WERI-Rb-1 (cell line): Measurements from ENCODE around the gene PDE6A.

Experiments
- DNase-seq: peaks from one replicate; pipeline ENCODE4 v3.0.0-alpha.2; 2020
- H3K27ac ChIP-seq: fragments of 250-450 bp; sonication (Bioruptor Pico); 2 replicates; pipeline ENCODE4 v1.5.1; 2020; ENCODE audit warnings: mild to moderate bottlenecking, moderate library complexity
- H3K27me3 ChIP-seq: fragments of 250-450 bp; sonication (Bioruptor Pico); 2 replicates; pipeline ENCODE4 v1.5.1; 2021; ENCODE audit warnings: mild to moderate bottlenecking, low read depth, moderate library complexity; ENCODE audit not compliant: insufficient read depth, severe bottlenecking
- H3K36me3 ChIP-seq: fragments of 250-450 bp; sonication (Bioruptor Pico); 2 replicates; pipeline ENCODE4 v1.5.1; 2020; ENCODE audit warnings: mild to moderate bottlenecking, moderate library complexity
- H3K4me3 ChIP-seq: 2 replicates; pipeline ENCODE4 v1.5.1; 2011; ENCODE audit warnings: low read depth, mild to moderate bottlenecking, control low read depth, low read length
- H3K9me3 ChIP-seq: fragments of 250-450 bp; sonication (Bioruptor Pico); 2 replicates; pipeline ENCODE4 v1.5.1; 2021; ENCODE audit warnings: mild to moderate bottlenecking, moderate library complexity; ENCODE audit not compliant: severe bottlenecking
- CTCF ChIP-seq: IDR thresholded peaks from 2 replicates; pipeline ENCODE4 v1.5.1; 2011; ENCODE audit warnings: low read depth, mild to moderate bottlenecking, control low read depth, inconsistent platforms, low read length

Gene PDE6A

GRCh38 chr5:149944666-149945065 is at the start of gene PDE6A:
Gene PDE6A (minus strand): TSS chr5:149944793. CDS start chr5:149944673, 120 bp downstream.
- Histone ChIP-seq H3K9me3 (no peaks in the 10 kb centered on the region), H3K27me3 (no peaks in the 10 kb centered on the region), H3K27ac (peak within 1 kb of the TSS; percentile 81), H3K4me3 (no peak within 1 kb of the TSS), H3K36me3 (no peaks in the 10 kb centered on the region)
- no peak for TF ChIP-seq CTCF
- peak; percentile 70 for DNase-seq

GRCh38 chr5:149993471-149993870 is 48.9 kb upstream of the PDE6A start:
- no peak for DNase-seq
- H3K9me3 ChIP-seq: no peaks in the 10 kb centered on the region
- H3K27me3 ChIP-seq: no peaks in the 10 kb centered on the region
- no peaks in the 10 kb centered on the region for H3K36me3 ChIP-seq
- no peak overlapping the region for H3K27ac ChIP-seq
- no peak overlapping the region for H3K4me3 ChIP-seq
- TF ChIP-seq CTCF: no peak

- peak; percentile 77 for DNase-seq
- no peak overlapping the region for H3K27ac ChIP-seq
These were observed 46.2 kb upstream of the PDE6A start for GRCh38 chr5:149990518-149991376.

GRCh38 chr5:149988126-149988525 is 43.5 kb upstream of the PDE6A start:
- H3K27ac ChIP-seq: no peak overlapping the region
- no peak overlapping the region for H3K4me3 ChIP-seq
- no peaks in the 10 kb centered on the region for H3K9me3 ChIP-seq
- no peaks in the 10 kb centered on the region for H3K27me3 ChIP-seq
- DNase-seq: no peak
- H3K36me3 ChIP-seq: no peaks in the 10 kb centered on the region
- TF ChIP-seq CTCF: no peak

More at GRCh38 chr5:149990518-149991376, 46.2 kb upstream of the PDE6A start:
- Histone ChIP-seq H3K27me3 (no peaks in the 10 kb centered on the region), H3K36me3 (no peaks in the 10 kb centered on the region), H3K9me3 (no peaks in the 10 kb centered on the region), H3K4me3 (no peak overlapping the region)
- TF ChIP-seq CTCF: peak; percentile 80

- no peak overlapping the region for H3K27ac ChIP-seq
- no peak for TF ChIP-seq CTCF
These were observed 37.9 kb upstream of the PDE6A start for GRCh38 chr5:149982505-149982904.

More at GRCh38 chr5:149982505-149982904, 37.9 kb upstream of the PDE6A start:
- Histone ChIP-seq H3K27me3 (no peaks in the 10 kb centered on the region), H3K36me3 (peaks cover 8% of the 10 kb centered on the region), H3K9me3 (no peaks in the 10 kb centered on the region), H3K4me3 (no peak overlapping the region)
- DNase-seq: no peak
